NCI-H345 (cell line): ENCODE measurements around the gene GFM2.
A peak's percentile ranks its signal among the peaks of the same experiment; 100 is the strongest.
"Not testable (repeated sequence)": the region's sequence is repeated elsewhere in the genome, so short reads cannot be mapped to it uniquely, and the experiment has no call there.

Source experiments
- DNase-seq: peaks from one replicate; lab custom pipeline; 2025; lab: John Stamatoyannopoulos, UW

The GFM2 gene

GRCh38 chr5:74766849-74767578 is at the start of gene GFM2, which contains the start of gene NSA2:
TSS of gene GFM2 (minus strand) at chr5:74767117. CDS start at chr5:74763742, 3,375 bp downstream.
TSS of gene NSA2 (plus strand) at chr5:74767249. CDS start at chr5:74767361, 112 bp downstream.
- peak; percentile 89 for DNase-seq

DNA sequence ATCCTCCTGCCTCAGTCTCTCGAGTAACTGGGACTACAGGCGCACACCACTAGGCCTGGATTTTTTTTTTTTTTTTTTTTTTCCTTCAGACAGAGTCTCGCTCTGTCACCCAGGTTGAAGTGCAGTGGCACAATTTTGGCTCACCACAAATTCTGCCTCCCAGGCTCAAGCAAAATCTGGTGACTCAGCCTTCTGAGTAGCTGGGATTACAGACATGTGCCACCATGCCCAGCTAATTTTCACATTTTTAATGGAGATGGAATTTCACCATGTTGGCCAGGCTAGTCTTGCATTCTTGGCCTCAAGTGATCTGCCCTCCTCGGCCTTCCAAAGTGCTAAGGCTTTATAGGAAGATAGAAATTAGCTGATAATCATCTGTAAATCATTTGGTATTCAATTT is 44.0 kb upstream of the GFM2 start:
- no peak for DNase-seq

DNA sequence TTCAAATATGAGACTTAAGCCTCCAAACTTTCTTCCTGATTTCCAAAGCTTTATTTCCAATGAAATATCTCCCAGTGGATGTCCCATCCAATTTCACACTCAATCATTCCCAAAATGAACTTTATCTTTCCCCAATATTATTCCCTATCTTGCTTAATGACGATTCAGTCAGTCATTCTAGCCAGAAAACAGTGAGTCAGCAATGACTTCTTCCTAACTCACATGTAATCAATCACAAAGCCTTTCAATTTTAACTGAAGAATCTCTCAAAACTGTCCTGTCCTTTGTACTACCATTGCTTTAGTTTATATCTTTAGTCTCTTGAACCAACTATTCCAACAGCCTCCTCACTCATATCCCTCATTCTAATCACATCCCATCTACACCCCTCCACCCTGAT is 35.0 kb upstream of the GFM2 start:
- DNase-seq: no peak

GRCh38 chr5:74801197-74801596 is 34.3 kb upstream of the GFM2 start:
- DNase-seq: no peak

GRCh38 chr5:74798977-74799911 is 32.3 kb upstream of the GFM2 start:
- no peak for DNase-seq

DNA sequence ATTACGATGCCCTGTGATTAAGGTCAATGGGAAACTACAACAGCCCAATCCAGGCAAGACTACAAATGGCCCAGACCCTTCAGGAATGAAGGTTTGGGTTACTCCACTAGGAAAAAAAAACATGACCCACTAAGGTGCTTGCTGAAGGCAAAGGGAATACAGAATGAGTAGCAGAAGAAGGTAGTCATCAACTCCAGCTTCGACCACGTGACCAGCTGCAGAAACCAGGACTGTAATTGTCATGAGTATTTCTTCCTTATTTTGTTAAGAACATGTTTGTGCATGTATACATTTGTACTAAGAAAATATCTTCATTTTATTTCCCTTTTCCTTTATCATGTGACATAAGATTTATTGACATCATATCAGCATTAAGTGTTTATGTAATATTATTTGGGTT is 24.8 kb upstream of the GFM2 start:
- DNase-seq: not testable (repeated sequence)

DNA sequence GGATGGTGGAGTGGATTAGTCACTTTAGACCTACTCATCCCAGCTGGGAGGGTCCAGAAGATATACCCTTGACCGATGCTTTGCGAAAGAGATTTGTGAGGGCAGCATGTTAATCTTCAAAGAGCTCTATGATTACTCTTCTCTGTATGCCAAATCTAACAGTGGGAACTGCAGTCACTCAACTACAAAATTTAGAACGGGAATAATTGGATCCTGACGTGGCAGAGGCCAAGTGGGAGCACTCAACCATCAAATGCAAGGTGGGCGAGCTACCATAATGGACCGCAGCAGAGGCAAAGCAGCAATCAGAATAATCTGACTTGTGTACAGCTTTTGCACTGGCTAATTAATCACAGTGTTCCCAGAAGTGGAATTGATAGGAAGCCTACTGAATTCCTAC is 20.5 kb upstream of the GFM2 start:
- DNase-seq: no peak

DNA sequence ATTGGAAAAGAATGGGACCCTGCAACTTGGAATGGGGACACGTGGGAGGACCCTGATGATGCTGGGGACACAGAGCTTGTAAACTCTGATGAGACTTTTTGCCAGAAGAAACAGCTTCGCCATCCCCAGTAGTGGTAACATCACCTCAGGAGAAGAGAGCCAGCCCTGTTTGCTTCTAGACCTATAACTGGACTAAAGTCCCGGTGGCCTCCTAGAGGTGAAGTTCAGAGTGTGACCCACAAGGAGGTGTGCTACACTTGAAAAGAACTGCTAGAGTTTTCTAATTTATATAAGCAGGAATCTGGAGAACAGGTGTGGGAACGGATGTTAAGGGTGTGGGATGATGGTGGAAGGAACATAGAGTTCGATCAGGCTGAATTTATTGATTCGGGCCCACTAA is 19.9 kb upstream of the GFM2 start:
- no peak for DNase-seq

GRCh38 chr5:74778609-74779008 is 11.7 kb upstream of the GFM2 start:
- no peak for DNase-seq

DNA sequence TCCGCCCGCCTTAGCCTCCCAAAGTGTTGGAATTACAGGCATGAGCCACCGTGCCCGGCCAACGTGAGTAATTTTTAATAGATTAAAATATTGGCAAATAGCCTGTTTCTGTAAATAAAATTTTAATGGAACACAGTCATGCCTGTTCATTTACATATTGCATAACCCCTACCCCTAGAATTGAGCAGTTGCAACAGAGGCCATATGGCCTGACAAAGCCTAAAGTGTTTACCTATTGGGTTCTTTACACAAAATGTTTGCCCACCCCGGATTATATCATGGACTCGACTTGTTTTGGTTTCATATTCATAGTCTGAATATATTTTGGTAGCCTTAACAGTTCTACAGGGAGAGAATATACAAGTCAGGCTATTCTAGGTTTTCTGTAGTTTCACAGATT is 5.4 kb upstream of the GFM2 start:
- DNase-seq: no peak

GRCh38 chr5:74767579-74767913 is 629 bp upstream of the GFM2 start:
- DNase-seq: peak; percentile 7

DNA sequence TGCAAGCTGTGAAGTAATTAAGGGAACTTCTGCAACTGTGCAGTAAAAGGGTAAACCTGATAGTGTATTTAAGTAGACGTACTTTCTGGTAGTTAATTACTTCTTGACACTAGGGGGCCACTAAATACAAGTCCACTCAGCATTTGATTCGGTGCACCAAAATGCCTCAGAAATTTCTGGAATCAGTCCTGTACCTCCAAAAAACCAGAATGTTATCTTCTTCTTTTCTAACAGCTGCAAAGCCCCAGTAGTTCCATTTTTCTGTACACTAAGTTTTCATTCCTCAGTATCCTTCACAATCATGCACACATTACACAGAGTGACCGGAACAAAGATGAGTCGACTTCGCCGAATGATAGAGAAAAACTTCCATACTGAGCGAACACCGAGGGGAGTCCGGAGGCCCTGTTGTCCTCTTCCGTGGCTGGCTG is 484 bp downstream of the GFM2 start:
- peak; percentile 7 for DNase-seq

DNA sequence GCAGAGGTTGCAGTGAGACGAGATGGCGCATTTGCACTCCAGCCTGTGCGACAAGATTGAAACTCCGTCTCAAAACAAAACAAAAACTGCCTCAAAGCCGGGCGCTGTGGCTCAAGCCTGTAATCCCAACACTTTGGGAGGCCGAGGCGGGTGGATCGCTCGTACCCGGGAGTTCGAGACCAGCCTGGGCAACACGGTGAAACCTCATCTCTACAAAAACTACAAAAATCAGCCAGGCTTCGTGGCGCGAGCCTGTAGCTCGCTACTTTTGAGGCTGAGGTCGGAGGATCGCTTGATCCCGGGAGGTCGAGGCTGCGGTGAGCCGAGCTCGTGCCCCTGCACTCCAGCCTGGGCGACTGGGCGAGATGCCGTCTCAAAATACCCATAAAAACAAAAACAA is 988 bp downstream of the GFM2 start:
- DNase-seq: no peak

DNA sequence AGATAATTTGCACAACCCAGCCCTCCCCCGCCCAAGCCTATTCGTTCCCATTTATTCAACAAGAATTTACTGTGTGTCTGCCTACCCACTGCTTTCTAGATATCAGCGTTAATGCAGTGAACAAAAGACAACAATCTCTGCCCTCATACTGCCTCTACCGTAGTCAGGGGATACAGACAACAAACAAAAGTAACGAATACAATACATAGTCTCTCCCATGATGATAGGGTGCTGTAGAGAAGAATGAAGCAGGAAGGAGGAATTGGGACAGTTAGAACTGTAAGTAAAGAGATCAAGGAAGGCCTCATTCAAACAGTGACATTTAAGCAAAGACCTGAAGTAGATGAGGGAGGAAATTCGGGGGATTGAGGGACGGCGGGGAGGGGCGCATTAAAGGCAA is 1.7 kb downstream of the GFM2 start:
- no peak for DNase-seq

DNA sequence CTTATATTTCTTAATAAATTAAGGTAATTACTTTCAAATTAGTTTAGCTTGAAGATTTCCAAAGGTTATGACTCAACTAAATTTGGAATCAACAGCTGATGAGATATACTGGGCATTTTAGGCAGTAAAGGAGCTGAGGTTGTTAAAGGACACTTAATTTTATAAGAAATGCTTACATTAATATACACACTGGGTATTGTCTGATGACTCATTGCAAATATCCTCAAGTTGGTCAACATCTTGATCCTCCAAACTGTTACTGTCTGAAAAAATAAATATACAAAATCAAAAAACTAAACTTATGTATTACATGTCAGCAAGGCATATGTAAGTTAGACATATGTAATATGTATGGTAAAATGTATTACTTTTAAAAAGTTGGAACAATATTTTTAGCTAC is 3.4 kb downstream of the GFM2 start:
- DNase-seq: no peak

DNA sequence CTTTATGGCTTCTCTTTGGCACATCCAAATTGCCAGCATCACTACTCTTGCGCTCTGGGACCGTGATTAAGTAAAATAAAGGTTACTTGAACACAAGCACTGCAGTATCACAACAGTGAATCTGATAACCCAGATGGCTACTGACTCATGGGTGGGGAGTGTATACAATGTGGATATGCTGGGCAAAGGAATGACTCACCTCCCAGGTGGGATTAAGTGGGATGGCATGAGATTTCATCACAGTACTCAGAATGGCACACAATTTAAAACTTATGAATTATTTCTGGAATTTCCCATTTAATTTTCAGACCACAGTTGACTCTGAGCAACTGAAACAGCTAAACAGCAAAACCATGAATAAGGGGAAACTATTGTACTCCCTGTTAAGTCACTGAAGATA is 4.3 kb downstream of the GFM2 start:
- DNase-seq: no peak

DNA sequence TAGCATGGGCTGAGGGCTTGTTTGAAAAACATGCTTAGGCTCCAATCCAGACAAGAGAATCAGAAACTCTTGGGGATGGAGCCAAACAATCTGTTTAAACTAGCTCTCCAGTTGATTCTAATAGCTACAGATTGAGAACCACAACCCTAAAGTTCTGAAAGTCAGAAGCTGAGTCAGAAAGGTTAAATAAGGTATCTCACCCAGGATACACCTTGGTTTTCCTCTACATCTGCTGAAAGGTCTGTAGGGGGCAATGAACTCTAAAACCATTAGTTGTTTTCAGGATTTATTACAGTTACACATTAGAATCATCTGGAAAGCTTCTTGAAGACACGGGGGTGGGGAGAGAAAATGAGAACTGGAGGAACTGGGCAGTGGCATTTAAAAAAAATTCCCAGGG is 5.7 kb downstream of the GFM2 start:
- DNase-seq: no peak

DNA sequence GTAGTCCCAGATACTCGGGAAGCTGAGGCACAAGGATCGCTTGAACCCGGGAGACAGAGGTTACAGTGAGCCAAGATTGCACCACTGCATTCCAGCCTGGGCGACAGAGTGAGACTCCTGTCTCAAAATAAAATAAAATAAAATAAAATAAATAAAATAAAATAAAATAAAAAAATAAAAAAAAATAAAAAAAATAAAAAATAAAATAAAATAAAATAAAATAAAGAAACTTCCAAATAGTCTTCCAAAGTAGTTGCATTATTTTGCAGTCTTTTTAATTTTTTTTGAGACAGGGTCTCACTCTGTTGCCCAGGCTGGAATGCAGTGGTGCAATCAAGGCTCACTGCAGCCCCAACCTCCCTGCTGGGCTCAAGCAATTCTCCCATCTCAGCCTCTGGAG is 18.2 kb downstream of the GFM2 start:
- DNase-seq: not testable (repeated sequence)

DNA sequence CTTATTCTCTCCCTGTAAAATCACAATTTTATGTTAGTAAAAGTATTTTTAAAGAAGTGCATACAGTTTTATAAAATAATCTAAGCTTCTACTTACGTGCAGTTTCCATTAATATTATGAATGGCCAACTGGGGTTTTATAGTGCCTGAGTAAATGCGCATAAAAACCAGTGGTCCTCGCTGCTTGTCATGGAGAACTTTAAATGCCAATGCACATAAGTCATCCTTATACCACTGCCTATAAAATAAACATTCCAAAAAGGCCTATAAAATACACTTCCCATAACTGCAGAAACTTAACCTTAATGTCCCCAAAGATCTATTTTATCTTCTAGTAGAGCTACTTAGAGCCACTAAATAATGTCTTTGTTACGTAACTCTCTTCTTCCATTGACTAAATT is 28.5 kb downstream of the GFM2 start:
- DNase-seq: no peak

- no peak for DNase-seq
Measured at GRCh38 chr5:74736759-74737158, 30.2 kb downstream of the GFM2 start.

GRCh38 chr5:74725331-74725730 is 41.6 kb downstream of the GFM2 start:
- no peak for DNase-seq

DNA sequence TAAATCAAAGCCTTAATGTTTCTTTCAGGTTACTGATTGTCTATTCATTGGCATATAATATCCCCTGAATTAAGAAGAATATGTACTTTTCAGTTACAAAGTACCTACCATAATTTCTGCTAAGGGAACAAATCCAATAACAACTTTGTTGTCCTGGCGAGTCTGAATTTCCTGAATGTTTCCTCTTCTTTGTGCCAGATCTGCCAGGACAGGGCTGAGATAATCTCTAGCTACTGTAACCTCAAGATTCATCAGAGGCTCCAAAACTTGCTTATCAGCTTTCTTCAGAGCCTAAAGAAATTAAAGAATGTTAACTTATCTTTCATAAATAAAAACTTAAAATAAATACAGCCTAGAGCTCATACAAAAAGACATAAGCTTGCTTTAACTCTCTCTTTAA is 44.6 kb downstream of the GFM2 start:
- no peak for DNase-seq

GRCh38 chr5:74717596-74717995 is 49.3 kb downstream of the GFM2 start:
- DNase-seq: peak; percentile 4
